GM23338 (cell line): ENCODE results near the gene DAND5.

ENCODE experiments used
- CTCF ChIP-seq, 2 experiments: fragments of 200-600 bp in 1 of 2; sonication (generic) in 1 of 2; conservative IDR thresholded peaks; 2 replicates each; pipeline versions ENCODE4 v1.5.1 to v1.6.1; 2016 to 2017; ENCODE audit warnings: antibody characterized with exemption in 2 of 2, low read depth in 2 of 2, mild to moderate bottlenecking in 2 of 2, moderate library complexity in 1 of 2
- EZH2phosphoT487 ChIP-seq: fragments of 200-600 bp; sonication (generic); IDR thresholded peaks from one replicate; pipeline ENCODE4 v1.8.1; 2018; ENCODE audit warnings: antibody characterized with exemption; ENCODE audit not compliant: unreplicated experiment
- POLR2AphosphoS5 ChIP-seq: IDR thresholded peaks from 2 replicates; pipeline ENCODE4 v1.6.1; 2016; ENCODE audit warnings: antibody characterized with exemption, low read depth
- REST ChIP-seq: IDR thresholded peaks from one replicate; pipeline ENCODE4 v1.6.1; 2018; ENCODE audit warnings: antibody characterized with exemption; ENCODE audit not compliant: unreplicated experiment

GRCh38 chr19:12952488-12953137 is 16.8 kb upstream of the DAND5 start:
- TF ChIP-seq REST, result no peak
- no peak for TF ChIP-seq CTCF (conservative IDR thresholded peaks at IDR 0.05; ENCODE audit: low read depth in 2 of 2)
- TF ChIP-seq POLR2AphosphoS5, result no peak; the same call in 1 of the 2 replicates
- no peak for TF ChIP-seq EZH2phosphoT487
